IgD-negative memory B cell (primary cell): ENCODE measurements around the gene SLC45A2. TPM values are rescaled to one million over a fixed set of nuclear protein-coding genes. Genes with fewer than 3 reads are reported as not detected.
"Not testable (repeated sequence)": the region's sequence is repeated elsewhere in the genome, so short reads cannot be mapped to it uniquely, and the experiment has no call there.

Experiments used
- H3K27ac Mint-ChIP-seq, 3 donors: one replicate each; pipeline ENCODE4 v1.8.0; 2020 to 2022; ENCODE audit warnings: mild to moderate bottlenecking in 3 of 3, mixed read lengths in 3 of 3, moderate library complexity in 1 of 3
- H3K27me3 Mint-ChIP-seq: one replicate; pipeline ENCODE4 v1.8.0; 2021; ENCODE audit warnings: mixed read lengths
- H3K36me3 Mint-ChIP-seq: one replicate; pipeline ENCODE4 v1.8.0; 2020; ENCODE audit warnings: mild to moderate bottlenecking, mixed read lengths
- H3K4me1 Mint-ChIP-seq, 3 donors: one replicate each; pipeline ENCODE4 v1.8.0; 2020 to 2022; ENCODE audit warnings: mixed read lengths in 3 of 3, mild to moderate bottlenecking in 1 of 3
- H3K4me3 Mint-ChIP-seq, 4 donors: one replicate each; pipeline ENCODE4 v1.8.0; 2020 to 2022; ENCODE audit warnings: mild to moderate bottlenecking in 4 of 4, mixed read lengths in 4 of 4, moderate library complexity in 3 of 4
- H3K9me3 Mint-ChIP-seq, 3 donors: one replicate each; pipeline ENCODE4 v1.8.0; 2020 to 2021; ENCODE audit warnings: mixed read lengths in 3 of 3, mild to moderate bottlenecking in 1 of 3
- polyA plus RNA-seq: library from polyadenylated mRNA; unstranded; fragments of 300-500 nt; fragmentation: Illumina TruSeq; gene quantifications from one replicate; pipeline ENCODE4 v1.2.3, GENCODE V29; 2021

SLC45A2 gene
- polyA plus RNA-seq, 1 donor from 2014 or later: not detected

DNA sequence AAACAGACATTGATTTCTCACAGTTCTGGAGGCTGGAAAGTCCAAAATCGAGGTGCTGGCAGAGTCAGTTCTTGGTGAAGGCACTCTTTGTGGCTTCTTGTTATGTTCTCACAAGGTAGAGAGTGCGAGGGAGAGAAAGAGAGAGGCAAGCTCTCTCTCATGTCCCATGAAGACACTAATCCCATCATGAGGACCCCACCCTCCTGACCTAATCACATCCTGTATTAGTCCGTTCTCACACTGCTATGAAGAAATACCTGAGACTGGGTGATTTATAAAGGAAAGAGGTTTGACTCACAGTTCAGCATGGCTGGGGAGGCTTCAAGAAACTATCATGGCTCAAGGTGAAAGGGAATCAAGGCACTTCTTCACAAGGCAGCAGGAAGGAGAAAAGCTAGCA, 29.1 kb upstream of the SLC45A2 start:
- Mint-ChIP-seq H3K27me3 (no peaks in the 10 kb centered on the region), H3K4me3 (no peak overlapping the region), H3K9me3 (peaks cover 0 to 6% (median 2%) of the 10 kb centered on the region in 3 donors), H3K4me1 (peaks cover 5 to 10% (median 8%) of the 10 kb centered on the region in 3 donors), H3K36me3 (peaks cover 4% of the 10 kb centered on the region), H3K27ac (no peak overlapping the region)

DNA sequence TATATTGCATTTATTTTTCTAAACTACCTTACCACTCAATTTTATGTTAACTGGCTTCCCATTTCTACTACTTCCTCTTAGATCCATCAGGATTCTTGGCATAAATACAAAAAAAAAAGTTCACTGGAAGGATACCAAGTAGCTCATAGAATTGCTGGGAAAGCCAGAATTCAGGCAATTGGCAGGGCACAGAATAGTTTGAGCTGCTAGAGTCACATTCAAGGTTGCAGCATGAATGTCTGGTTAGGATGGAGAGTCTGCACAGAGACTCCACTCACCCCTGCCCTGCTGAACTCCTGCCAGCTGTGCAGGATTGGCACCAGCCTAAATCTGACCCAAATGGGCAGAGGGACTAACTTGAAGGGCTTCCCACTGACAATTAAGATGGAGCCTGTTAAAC, 28.3 kb upstream of the SLC45A2 start:
- Mint-ChIP-seq H3K4me3 (no peak overlapping the region), H3K27me3 (no peaks in the 10 kb centered on the region), H3K27ac (no peak overlapping the region), H3K4me1 (peaks cover 5 to 14% (median 12%) of the 10 kb centered on the region in 3 donors), H3K9me3 (peaks cover 0 to 6% (median 2%) of the 10 kb centered on the region in 3 donors), H3K36me3 (peaks cover 4% of the 10 kb centered on the region)

DNA sequence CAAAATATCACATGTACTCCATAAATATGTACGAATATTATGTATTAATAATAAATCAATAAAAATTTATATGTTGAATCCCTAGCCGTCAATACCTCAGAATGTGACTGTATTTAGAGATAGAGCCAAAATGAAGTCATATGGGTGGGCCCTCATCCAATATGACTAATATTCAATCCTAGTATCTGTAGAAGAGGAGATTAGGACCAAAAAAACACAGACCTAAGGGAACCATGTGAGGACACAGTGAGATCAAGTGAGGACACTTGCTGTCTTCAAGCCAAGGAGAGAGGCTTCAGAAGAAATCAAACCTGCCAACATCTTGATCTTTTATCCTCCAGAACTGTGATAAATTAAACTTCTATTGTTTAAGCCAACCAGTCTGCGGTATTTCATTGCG, 27.0 kb upstream of the SLC45A2 start:
- H3K9me3 Mint-ChIP-seq: peaks cover 0 to 6% (median 2%) of the 10 kb centered on the region in 3 donors
- H3K4me1 Mint-ChIP-seq: peaks cover 10 to 19% (median 14%) of the 10 kb centered on the region in 3 donors
- H3K4me3 Mint-ChIP-seq: peak overlapping the region in 1 of 4 donors; percentile 36
- H3K27me3 Mint-ChIP-seq: no peaks in the 10 kb centered on the region
- H3K36me3 Mint-ChIP-seq: peaks cover 4% of the 10 kb centered on the region
- no peak overlapping the region for H3K27ac Mint-ChIP-seq

DNA sequence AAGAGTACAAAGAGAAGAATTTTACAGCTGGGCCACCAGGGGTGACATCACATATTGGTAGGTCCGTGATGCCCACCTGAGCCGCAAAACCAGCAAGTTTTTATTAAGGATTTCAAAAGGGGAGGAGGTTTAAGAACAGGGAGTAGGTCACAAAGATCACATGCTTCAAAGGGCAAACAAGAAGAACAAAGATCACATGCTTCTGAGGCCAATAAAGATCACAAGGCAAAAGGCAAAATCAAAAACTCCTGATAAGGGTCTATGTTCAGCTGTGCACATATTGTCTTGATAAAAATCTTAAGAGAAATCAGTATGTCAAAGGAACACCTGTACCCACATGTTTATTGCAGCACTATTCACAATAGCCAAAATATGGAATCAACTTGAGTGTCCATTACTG, 25.7 kb upstream of the SLC45A2 start:
- not testable (repeated sequence) for H3K27ac Mint-ChIP-seq, H3K27me3 Mint-ChIP-seq, H3K9me3 Mint-ChIP-seq, H3K36me3 Mint-ChIP-seq
- H3K4me3 Mint-ChIP-seq: peak overlapping the region in 1 of 4 donors; percentile 98
- H3K4me1 Mint-ChIP-seq: peaks cover 10 to 19% (median 14%) of the 10 kb centered on the region in 3 donors

DNA sequence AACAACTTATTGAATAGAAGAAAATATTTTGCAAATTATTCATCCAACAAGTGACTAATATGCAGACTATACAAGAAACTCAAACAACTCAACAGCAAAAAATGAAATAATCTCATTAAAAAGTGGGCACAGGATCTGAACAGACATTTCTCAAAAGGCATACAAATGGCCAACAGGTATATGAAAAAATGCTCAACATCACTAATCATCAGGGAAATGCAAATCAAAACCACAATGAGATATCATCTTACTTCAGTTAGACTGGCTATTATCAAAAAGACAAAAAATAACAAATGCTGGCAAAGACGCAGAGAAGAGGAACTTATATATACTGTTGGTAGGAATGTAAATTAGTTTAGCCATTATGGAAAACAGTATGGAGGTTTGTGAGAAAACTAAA, 25.1 kb upstream of the SLC45A2 start:
- Mint-ChIP-seq H3K9me3 (peaks cover 0 to 6% (median 2%) of the 10 kb centered on the region in 3 donors), H3K4me1 (peaks cover 10 to 19% (median 14%) of the 10 kb centered on the region in 3 donors), H3K27me3 (no peaks in the 10 kb centered on the region), H3K36me3 (peaks cover 7% of the 10 kb centered on the region), H3K27ac (peak overlapping the region in 1 of 3 donors; percentile 3), H3K4me3 (peak overlapping the region in 1 of 4 donors; percentile 98)

DNA sequence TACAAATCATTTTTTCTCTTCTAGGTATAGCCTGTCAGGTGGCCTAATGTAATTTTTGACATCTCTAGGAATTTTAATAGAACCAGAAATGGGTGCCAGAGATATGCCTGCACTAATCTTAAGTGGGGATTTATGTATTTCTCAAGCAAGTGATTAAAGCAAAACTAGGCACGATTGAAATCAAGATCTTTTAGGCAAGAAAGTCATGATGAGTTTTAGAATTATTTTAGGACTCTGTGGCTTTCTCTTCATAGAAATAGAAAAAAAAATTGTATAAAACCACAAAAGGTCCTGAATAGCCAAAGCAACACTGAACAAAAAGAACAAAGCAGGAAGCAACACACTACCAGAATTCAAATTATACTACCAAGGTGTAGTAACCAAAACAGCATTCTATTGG, 24.3 kb upstream of the SLC45A2 start:
- H3K4me3 Mint-ChIP-seq: peak overlapping the region; percentile 94 to 99 (median 98)
- no peaks in the 10 kb centered on the region for H3K27me3 Mint-ChIP-seq
- H3K36me3 Mint-ChIP-seq: peaks cover 8% of the 10 kb centered on the region
- peaks cover 0 to 6% (median 2%) of the 10 kb centered on the region in 3 donors for H3K9me3 Mint-ChIP-seq
- peak overlapping the region; percentile 65 to 87 (median 85) for H3K27ac Mint-ChIP-seq
- peaks cover 10 to 19% (median 14%) of the 10 kb centered on the region in 3 donors for H3K4me1 Mint-ChIP-seq

DNA sequence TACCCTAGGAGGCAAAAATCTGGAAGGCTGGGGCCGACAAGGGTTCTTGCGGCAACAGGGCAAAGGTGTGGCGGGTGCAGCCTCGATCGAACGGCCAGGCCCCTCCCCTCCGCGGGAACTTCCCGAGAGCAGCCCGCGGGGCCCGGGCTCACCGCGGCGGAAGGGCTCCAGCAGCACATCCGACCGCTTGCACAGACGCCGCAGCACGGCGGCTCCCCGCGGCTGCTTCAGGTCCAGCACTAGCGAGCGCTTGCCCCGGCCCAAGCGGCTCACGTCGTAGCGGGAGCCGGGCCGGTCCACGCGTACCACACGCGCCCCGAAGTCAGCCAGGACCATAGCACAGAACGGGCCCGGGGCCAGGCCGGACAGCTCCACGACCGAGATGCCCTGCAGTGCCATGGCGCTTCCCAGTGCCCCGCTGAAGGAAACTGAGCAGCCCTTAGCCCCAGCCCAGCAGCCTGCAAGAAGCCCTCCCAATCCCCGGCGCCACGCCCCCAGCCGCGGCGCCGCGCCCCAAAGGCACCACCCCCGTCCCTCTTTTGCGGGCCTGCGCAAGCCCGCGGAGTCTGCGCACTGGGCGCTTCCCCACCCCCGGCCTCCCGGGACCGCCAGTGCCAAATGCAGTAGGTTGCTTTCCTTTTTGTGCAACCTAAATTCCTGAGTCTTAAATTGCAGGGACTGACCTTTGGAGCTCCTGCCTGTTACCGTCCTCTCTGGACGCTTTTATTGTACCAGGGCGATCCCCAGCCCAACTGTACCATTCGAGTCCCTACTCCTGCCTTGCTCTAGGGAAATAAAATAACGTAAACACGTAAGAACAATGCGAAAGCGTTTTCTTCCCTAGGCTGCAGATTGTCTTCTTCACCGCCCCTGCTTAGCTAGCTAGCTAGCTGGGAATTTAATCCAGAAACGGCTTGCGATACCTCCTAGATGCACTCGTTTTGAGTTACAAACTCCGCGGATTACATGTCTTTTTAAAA, 23.4 kb upstream of the SLC45A2 start, which contains the start of gene AMACR:
Gene AMACR (minus strand): TSS at position 430 of the 980 bp plus-strand sequence. CDS start 31 bp downstream, at position 399.
- H3K4me1 Mint-ChIP-seq: peaks cover 10 to 19% (median 14%) of the 10 kb centered on the region in 3 donors
- peak within 1 kb of the TSS; percentile 94 to 99 (median 98) for H3K4me3 Mint-ChIP-seq
- H3K36me3 Mint-ChIP-seq: peaks cover 4% of the 10 kb centered on the region
- no peaks in the 10 kb centered on the region for H3K27me3 Mint-ChIP-seq
- peak within 1 kb of the TSS; percentile 65 to 89 (median 85) for H3K27ac Mint-ChIP-seq
- H3K9me3 Mint-ChIP-seq: peaks cover 0 to 2% (median 0%) of the 10 kb centered on the region in 3 donors

DNA sequence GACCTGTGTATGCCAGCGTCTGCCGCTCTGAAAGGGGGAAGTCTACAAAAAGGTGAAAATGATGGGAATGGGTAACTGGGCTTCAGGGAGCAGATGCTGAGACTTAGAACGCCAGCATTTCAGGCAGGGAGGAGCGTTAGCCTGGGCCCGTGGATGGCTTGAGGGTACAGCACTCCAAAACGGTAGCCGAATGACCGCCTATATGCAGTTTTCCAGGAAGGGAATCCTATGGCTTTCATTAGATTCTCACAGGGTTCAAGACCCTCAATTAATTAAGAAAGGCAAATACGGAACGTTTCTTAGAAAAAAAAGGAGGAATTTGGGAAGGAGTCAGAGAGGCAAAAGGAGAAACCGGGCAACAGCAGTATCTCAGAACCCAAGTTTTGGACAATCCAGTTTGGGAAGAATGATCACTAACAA, 22.7 kb upstream of the SLC45A2 start:
- H3K27me3 Mint-ChIP-seq: no peaks in the 10 kb centered on the region
- peak overlapping the region; percentile 65 to 89 (median 66) for H3K27ac Mint-ChIP-seq
- H3K36me3 Mint-ChIP-seq: peaks cover 4% of the 10 kb centered on the region
- H3K9me3 Mint-ChIP-seq: peaks cover 0 to 2% (median 0%) of the 10 kb centered on the region in 3 donors
- H3K4me3 Mint-ChIP-seq: peak overlapping the region; percentile 94 to 99 (median 98)
- H3K4me1 Mint-ChIP-seq: peaks cover 10 to 19% (median 14%) of the 10 kb centered on the region in 3 donors

DNA sequence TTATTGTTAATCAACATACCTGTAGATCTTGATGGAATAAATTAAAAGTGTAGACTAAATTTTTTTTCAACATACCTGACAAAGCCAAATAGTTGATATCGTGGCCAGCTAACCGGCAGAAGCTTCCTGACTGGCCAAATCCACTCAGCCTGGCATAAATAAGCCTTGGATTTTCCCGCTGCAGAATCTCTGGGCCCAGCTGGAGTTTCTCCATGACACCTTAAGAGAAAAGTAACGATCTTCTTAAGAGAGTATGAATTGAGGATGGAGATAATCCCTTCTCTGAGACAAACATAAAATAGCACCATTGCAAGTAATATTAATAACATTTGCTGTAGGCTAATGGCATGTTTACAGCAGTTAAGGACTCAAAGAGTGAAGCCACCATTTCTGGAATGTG, 21.2 kb upstream of the SLC45A2 start:
- Mint-ChIP-seq H3K27me3 (no peaks in the 10 kb centered on the region), H3K36me3 (peaks cover 4% of the 10 kb centered on the region), H3K9me3 (peaks cover 0 to 2% (median 0%) of the 10 kb centered on the region in 3 donors), H3K27ac (no peak overlapping the region), H3K4me1 (peaks cover 10 to 19% (median 14%) of the 10 kb centered on the region in 3 donors), H3K4me3 (peak overlapping the region in 1 of 4 donors; percentile 61)

DNA sequence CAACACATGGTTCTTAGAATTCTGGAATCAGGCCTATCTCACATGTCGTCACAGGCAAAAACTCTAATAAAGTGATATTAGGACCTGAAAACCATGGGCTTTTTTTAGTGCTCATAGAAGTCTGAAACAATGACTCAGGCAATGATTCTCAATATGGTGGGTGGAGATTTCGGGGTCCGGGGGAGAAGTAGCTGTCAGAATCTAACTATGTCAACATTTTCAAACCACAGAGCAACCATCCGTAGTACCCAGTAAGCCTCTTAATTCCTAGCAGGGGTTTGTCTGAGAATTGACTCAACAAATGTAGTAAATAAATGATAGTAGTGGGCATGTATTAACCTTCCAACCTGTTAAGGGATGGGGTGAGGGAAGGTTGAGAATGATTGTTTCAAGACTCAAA, 20.7 kb upstream of the SLC45A2 start:
- H3K4me3 Mint-ChIP-seq: peak overlapping the region in 1 of 4 donors; percentile 61
- peaks cover 4% of the 10 kb centered on the region for H3K36me3 Mint-ChIP-seq
- no peak overlapping the region for H3K27ac Mint-ChIP-seq
- peaks cover 0 to 2% (median 0%) of the 10 kb centered on the region in 3 donors for H3K9me3 Mint-ChIP-seq
- H3K4me1 Mint-ChIP-seq: peaks cover 10 to 19% (median 14%) of the 10 kb centered on the region in 3 donors
- no peaks in the 10 kb centered on the region for H3K27me3 Mint-ChIP-seq

DNA sequence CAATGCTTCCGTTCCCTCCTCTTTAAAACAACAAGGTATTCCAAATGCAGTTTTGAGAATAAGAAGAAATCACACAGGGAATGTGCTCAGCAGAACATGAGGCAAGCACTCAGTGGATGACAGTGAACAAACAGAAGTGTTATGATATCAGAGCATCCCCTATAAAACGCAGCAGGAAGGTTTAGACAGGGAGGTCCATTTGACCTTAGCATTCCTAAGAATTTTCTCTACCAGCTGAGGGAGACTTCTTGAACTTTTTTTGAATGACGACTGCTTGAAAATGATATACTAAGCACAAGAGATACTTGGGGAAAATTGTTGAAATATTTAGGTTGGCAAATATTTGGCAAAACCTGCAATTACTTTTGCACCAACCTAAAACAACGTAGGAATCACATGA, 19.4 kb upstream of the SLC45A2 start:
- Mint-ChIP-seq H3K4me3 (no peak overlapping the region), H3K4me1 (peaks cover 5 to 12% (median 8%) of the 10 kb centered on the region in 3 donors), H3K27ac (no peak overlapping the region), H3K9me3 (no peaks in the 10 kb centered on the region), H3K36me3 (peaks cover 4% of the 10 kb centered on the region), H3K27me3 (no peaks in the 10 kb centered on the region)

DNA sequence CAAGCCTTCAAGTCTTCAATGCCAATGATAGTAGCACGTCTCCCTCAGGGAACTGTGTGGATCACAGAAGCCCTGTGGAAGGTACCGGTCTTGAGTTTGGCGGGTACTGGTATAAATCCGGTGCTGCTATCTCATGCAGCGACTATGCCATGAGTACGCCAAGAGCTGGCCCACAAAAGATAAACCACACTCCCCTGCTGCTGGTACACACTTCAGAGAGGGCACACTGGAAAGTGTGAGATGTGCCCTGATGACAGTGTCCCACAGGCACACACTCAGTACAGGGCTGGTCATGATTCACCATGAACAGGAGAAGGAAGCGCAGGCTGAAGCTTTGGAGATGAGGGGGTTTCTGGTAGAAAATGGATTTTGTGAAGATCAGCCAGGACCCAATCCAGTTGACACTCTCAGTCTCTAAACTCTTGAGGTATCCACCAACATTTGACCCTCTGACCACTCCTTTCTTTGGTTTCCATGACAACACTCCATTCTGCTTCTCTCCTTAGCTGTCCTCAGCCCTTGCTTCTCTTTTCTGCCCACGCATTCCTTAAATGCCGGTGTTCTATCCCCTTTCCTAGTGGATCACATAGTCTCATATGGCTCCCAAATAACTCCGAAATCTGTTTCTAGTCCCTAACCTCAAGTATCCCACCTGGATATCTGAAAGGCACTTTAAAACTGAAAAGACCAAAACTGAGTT, 18.3 kb upstream of the SLC45A2 start:
- Mint-ChIP-seq H3K4me3 (no peak overlapping the region), H3K4me1 (peaks cover 0 to 7% (median 5%) of the 10 kb centered on the region in 3 donors), H3K36me3 (peaks cover 4% of the 10 kb centered on the region), H3K27me3 (no peaks in the 10 kb centered on the region), H3K9me3 (no peaks in the 10 kb centered on the region), H3K27ac (no peak overlapping the region)

DNA sequence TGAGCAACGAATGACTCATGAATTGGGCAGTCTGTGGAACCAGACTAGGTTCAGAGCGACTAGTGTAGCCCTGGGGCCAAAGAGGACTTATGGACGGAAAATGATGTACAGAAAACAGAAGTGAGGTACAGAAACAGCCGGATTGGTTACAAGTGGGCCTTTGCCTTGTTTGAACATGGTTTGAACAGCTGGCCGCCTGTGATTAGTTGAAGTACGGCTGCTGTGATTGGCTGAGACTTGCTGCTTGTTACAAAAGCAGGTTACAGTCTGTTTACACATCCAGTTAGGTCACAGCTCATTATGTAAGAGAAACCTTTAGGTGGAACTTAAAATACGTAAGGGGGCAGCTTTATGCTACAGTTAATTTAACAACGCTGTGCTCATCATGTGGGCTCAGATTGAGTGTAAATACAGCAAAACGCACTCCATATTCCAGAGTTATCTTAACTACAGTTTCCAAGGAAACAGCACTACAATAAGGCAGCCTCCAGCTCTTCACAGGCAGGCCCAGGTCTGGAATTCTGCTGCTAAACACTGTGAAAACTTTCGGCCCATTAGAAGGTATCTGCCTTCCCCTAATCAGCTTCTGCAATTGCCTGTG, 16.8 kb upstream of the SLC45A2 start:
- peaks cover 8% of the 10 kb centered on the region for H3K36me3 Mint-ChIP-seq
- no peak overlapping the region for H3K27ac Mint-ChIP-seq
- H3K9me3 Mint-ChIP-seq: no peaks in the 10 kb centered on the region
- peaks cover 0 to 3% (median 3%) of the 10 kb centered on the region in 3 donors for H3K4me1 Mint-ChIP-seq
- H3K4me3 Mint-ChIP-seq: peak overlapping the region in 1 of 4 donors; percentile 9
- no peaks in the 10 kb centered on the region for H3K27me3 Mint-ChIP-seq

DNA sequence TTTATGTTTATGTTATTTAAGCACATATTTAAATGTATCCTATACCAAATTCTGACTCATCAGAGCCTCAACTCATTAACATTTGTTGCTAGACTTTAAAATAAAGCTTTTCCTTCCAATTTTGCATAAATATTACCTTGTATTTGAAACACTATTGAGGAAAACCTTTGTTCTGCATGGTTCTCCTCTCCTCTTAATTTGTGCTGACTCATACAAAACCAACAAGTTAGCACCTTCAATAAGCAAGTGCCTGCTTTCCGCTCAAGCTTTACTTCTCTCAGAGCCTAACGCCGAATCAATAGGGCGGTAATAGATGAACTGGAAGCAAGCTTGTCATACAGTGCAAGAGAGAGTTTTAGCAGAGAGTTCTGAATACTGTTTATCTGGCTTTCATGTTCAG, 15.5 kb upstream of the SLC45A2 start:
- Mint-ChIP-seq H3K4me1 (peaks cover 0 to 3% (median 3%) of the 10 kb centered on the region in 3 donors), H3K4me3 (no peak overlapping the region), H3K9me3 (no peaks in the 10 kb centered on the region), H3K36me3 (peaks cover 5% of the 10 kb centered on the region), H3K27me3 (no peaks in the 10 kb centered on the region), H3K27ac (no peak overlapping the region)
